ENCODE data around the gene SYCP3.

DNA sequence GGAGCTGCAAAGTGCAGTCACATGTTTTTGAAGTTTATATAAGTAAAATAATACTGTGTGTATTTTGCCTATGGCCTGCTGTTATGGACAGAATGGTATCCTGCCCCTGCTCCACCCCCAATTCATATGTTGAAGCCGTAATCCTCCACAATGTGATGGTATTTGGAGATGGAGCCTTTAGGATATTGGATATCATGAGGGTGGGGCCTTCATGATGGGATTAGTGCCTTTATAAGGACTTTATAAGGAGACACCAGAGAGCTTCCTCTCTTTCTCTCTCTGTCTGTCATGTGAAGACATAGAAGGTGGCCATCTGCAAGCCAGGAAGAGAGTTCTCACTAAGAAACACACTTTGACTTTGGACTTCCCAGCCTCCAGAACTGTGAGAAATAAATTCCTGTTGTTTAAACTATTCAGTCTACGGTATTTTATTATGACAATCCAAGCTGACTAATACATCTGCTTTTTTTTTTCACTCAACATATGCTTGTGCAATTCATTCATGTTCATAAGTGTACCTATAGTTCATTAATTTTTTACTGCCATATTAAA lies 44.9 kb downstream of the SYCP3 start:
- TF ChIP-seq, protein P1, sequence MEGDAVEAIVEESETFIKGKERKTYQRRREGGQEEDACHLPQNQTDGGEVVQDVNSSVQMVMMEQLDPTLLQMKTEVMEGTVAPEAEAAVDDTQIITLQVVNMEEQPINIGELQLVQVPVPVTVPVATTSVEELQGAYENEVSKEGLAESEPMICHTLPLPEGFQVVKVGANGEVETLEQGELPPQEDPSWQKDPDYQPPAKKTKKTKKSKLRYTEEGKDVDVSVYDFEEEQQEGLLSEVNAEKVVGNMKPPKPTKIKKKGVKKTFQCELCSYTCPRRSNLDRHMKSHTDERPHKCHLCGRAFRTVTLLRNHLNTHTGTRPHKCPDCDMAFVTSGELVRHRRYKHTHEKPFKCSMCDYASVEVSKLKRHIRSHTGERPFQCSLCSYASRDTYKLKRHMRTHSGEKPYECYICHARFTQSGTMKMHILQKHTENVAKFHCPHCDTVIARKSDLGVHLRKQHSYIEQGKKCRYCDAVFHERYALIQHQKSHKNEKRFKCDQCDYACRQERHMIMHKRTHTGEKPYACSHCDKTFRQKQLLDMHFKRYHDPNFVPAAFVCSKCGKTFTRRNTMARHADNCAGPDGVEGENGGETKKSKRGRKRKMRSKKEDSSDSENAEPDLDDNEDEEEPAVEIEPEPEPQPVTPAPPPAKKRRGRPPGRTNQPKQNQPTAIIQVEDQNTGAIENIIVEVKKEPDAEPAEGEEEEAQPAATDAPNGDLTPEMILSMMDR (conservative IDR thresholded peaks at IDR 0.05 in 1 of 2, IDR thresholded peaks at IDR 0.05 in 1 of 2; ENCODE audit: low read depth in 1 of 2, low read length in 2 of 2): no peak
- no peak for TF ChIP-seq EZH2 (IDR thresholded peaks at IDR 0.05; ENCODE audit: low read length, missing control alignments)
